GM23248 (cell line): Measurements from ENCODE around the gene TUBA3C. TPM values are rescaled to one million over a fixed set of nuclear protein-coding genes. Genes with fewer than 3 reads are reported as not detected.
"Not testable (repeated sequence)": the region's sequence is repeated elsewhere in the genome, so short reads cannot be mapped to it uniquely, and the experiment has no call there.

Experiments used
- DNase-seq: peaks from one replicate; pipeline ENCODE4 v3.0.0-alpha.2; 2015
- H2AFZ ChIP-seq: fragments of 200-600 bp; sonication (generic); 2 replicates; pipeline ENCODE4 v1.6.1; 2016; ENCODE audit warnings: antibody characterized with exemption
- H3F3A ChIP-seq: fragments of 200-600 bp; sonication (generic); 2 replicates; pipeline ENCODE4 v1.6.1; 2016; ENCODE audit warnings: mild to moderate bottlenecking, antibody characterized with exemption, mixed run types; ENCODE audit not compliant: insufficient read depth
- H3K27ac ChIP-seq: fragments of 200-600 bp; sonication (generic); 2 replicates; pipeline ENCODE4 v1.5.1; 2016; ENCODE audit warnings: mild to moderate bottlenecking
- H3K27me3 ChIP-seq: fragments of 200-600 bp; sonication (generic); replicated peaks from 2 replicates; pipeline ENCODE4 v1.6.1; 2016; ENCODE audit warnings: mild to moderate bottlenecking; ENCODE audit not compliant: insufficient read depth
- H3K36me3 ChIP-seq: fragments of 200-600 bp; sonication (generic); 2 replicates; pipeline ENCODE4 v1.6.1; 2016; ENCODE audit warnings: low read depth, mild to moderate bottlenecking
- H3K4me1 ChIP-seq: fragments of 200-600 bp; sonication (generic); 2 replicates; pipeline ENCODE4 v1.6.1; 2016; ENCODE audit warnings: mild to moderate bottlenecking; ENCODE audit not compliant: insufficient read depth
- H3K4me2 ChIP-seq: fragments of 200-600 bp; sonication (generic); one replicate; pipeline ENCODE4 v1.6.1; 2016; ENCODE audit warnings: mild to moderate bottlenecking; ENCODE audit not compliant: unreplicated experiment
- H3K4me3 ChIP-seq: fragments of 200-600 bp; sonication (generic); 2 replicates; pipeline ENCODE4 v1.5.1; 2016; ENCODE audit warnings: mild to moderate bottlenecking
- H3K79me2 ChIP-seq: fragments of 200-600 bp; sonication (generic); 2 replicates; pipeline ENCODE4 v1.6.1; 2016; ENCODE audit warnings: mild to moderate bottlenecking; ENCODE audit not compliant: insufficient read depth
- H3K9ac ChIP-seq: fragments of 200-600 bp; sonication (generic); 2 replicates; pipeline ENCODE4 v1.6.1; 2016; ENCODE audit warnings: mild to moderate bottlenecking
- H3K9me2 ChIP-seq: fragments of 200-600 bp; sonication (generic); 2 replicates; pipeline ENCODE4 v1.6.1; 2016; ENCODE audit warnings: mixed run types, mild to moderate bottlenecking, moderate library complexity; ENCODE audit not compliant: insufficient read depth
- H3K9me3 ChIP-seq: fragments of 200-600 bp; sonication (generic); one replicate; pipeline ENCODE4 v1.6.1; 2017; ENCODE audit warnings: low read depth
- H4K20me1 ChIP-seq: fragments of 200-600 bp; sonication (generic); 2 replicates; pipeline ENCODE4 v1.6.0; 2016; ENCODE audit not compliant: insufficient read depth
- EZH2 ChIP-seq: fragments of 200-600 bp; sonication (generic); IDR thresholded peaks from 2 replicates; pipeline ENCODE4 v1.6.1; 2018; ENCODE audit warnings: antibody characterized with exemption, mild to moderate bottlenecking; ENCODE audit not compliant: insufficient read depth, poor library complexity, severe bottlenecking
- EZH2phosphoT487 ChIP-seq: fragments of 200-600 bp; sonication (generic); IDR thresholded peaks from 2 replicates; pipeline ENCODE4 v1.6.1; 2018; ENCODE audit warnings: antibody characterized with exemption, moderate library complexity, mild to moderate bottlenecking, low read depth; ENCODE audit not compliant: insufficient read depth
- WGBS, 2 experiments: methylation state at CpG; one replicate each; pipeline ENCODE4 v1.1.6; 2015 to 2017; ENCODE audit warnings: low lambda C conversion rate in 2 of 2, low coverage in 1 of 2; ENCODE audit errors: missing lambda C conversion rate in 2 of 2; 5-methylcytosine and 5-hydroxymethylcytosine counted together
- in situ Hi-C: fragments of 300-500 bp; cut with MboI; formaldehyde crosslinking; loops from 2 replicates; pipeline ENCODE4 v1.15.0; 2020
- polyA plus RNA-seq: library from polyadenylated mRNA; unstranded; fragments of >200 nt; fragmentation: Nextera tagmentation; extraction: Ambion mirVana; gene quantifications from 2 replicates; pipeline ENCODE4 v1.2.1, GENCODE V29; 2016
- total RNA-seq: library from RNA; depleted of rRNA; stranded (reverse); fragments of >200 nt; shearing (Covaris generic); gene quantifications from 2 replicates; pipeline ENCODE4 v1.2.3, GENCODE V29; 2014; rRNA removed

TUBA3C gene
- not detected in 2 replicates for total RNA-seq
- polyA plus RNA-seq: not detected in 2 replicates

DNA sequence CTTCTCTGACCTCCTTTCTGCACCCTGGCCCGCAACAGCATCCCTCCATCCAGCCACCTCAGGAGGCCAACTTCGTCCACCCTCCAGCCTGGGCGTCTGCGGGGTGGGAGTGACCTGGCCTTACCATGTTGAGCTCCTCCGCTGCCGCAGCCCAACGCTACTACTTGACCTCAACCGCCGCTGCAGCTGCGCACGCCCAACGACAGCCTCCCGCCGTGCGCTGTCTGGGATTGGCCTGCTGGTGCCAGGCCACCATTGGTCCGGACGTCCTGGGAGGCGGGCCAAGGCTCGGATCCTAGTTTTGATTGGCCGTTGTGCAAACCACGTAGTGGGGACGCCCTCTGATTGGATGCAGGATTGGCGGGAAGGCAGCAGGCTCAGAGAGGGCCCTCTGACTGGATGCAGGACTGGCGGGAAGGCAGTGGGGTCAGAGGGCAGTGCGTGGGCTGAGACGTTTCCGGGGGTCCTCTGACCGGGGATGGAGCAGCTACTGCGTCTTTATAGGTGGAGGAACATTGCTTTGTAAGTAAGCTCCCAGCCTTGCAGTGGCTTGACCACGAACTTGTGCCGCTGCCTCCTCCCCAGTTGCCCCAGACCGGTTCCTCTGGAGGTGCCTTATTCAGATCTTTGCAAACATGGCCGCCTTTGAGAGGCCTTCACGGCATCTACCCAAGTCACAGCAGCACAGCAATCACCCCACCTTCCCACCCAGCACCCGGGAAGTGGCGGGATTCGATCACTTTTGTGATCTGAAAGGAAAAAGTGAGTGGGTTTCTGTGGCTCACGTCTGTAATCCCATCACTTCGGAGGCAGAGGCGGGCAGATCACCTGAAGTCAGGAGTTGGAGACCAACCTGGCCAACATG is at the start of gene TUBA3C:
Gene TUBA3C, minus strand, starts transcription at position 204 of the 865 bp plus-strand sequence. Its CDS starts 77 bp downstream, at position 127.
- 63 to 64% methylated on average over 40 of the region's 40 CpGs for WGBS, 2 experiments
- in situ Hi-C loops: no loop called here

DNA sequence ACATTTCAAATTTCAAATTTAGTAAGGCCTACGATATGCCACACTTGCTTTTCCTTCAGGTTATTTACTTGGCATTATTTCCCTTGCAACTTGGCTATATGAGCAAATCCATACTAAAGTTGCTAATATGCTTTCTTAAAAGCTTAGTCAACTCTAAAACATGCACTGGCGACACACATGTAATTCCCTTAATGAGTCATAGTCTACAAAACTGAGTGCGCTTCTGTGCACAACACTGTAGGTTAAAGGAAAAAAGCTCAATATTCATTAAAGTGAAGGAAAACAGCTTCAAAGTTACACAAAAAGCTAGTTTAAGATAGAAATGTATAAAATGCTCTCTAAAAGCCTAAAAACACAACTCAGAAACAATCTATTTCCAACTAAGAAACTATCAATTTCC is 25.8 kb upstream of the TUBA3C start:
- DNase-seq, H3K27ac ChIP-seq, H3K9me3 ChIP-seq, H3K27me3 ChIP-seq, H3K9me2 ChIP-seq, H3K79me2 ChIP-seq, H2AFZ ChIP-seq, H4K20me1 ChIP-seq, H3K4me3 ChIP-seq, H3K4me1 ChIP-seq, H3K4me2 ChIP-seq, in situ Hi-C loops, H3K9ac ChIP-seq, H3F3A ChIP-seq, H3K36me3 ChIP-seq: not testable (repeated sequence)
- 29 to 38% methylated on average over 3 of the region's 3 CpGs for WGBS, 2 experiments

More for the DNA sequence above, at the start of gene TUBA3C:
- H3K4me1 ChIP-seq: no peaks in the 10 kb centered on the region
- H4K20me1 ChIP-seq: no peaks in the 10 kb centered on the region
- no peaks in the 10 kb centered on the region for H3K36me3 ChIP-seq
- no peaks in the 10 kb centered on the region for H3F3A ChIP-seq
- H3K4me3 ChIP-seq: no peak within 1 kb of the TSS
- H2AFZ ChIP-seq: no peak within 1 kb of the TSS
- H3K27ac ChIP-seq: no peak within 1 kb of the TSS
- no peak within 1 kb of the TSS for H3K9ac ChIP-seq
- no peaks in the 10 kb centered on the region for H3K9me2 ChIP-seq
- H3K9me3 ChIP-seq: no peaks in the 10 kb centered on the region
- H3K4me2 ChIP-seq: no peak within 1 kb of the TSS
- H3K79me2 ChIP-seq: no peaks in the 10 kb centered on the region
- TF ChIP-seq EZH2: no peak
- no peak for TF ChIP-seq EZH2phosphoT487
- H3K27me3 ChIP-seq: no peaks in the 10 kb centered on the region
- DNase-seq: no peak

DNA sequence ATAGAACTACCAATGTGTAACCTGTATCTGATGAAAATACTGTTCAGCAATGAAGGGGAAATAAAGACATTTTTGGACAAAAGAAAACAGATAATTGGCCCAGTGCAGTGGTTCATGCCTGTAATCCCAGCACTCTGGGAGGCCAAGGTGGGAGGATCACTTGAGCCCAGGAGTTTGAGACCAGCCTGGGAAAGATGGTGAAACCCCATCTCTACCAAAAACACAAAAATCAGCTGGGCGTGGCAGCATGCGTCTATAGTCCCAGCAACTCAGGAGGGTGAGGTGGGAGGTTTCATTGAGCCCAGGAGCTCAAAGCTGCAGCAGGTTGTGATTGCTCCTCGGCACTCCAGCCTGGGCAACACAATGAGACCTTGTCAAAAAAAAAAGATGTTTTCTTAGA is 11.0 kb upstream of the TUBA3C start:
- in situ Hi-C loops, H3K4me3 ChIP-seq, H3K27me3 ChIP-seq, H3K9me2 ChIP-seq, H3K36me3 ChIP-seq, H3K9me3 ChIP-seq, H3K27ac ChIP-seq, H3K4me2 ChIP-seq, H3K4me1 ChIP-seq, H2AFZ ChIP-seq, H3K79me2 ChIP-seq, H3K9ac ChIP-seq, H3F3A ChIP-seq, H4K20me1 ChIP-seq, DNase-seq: not testable (repeated sequence)
- WGBS, 2 experiments: 42 to 46% methylated on average over 3 of the region's 3 CpGs

DNA sequence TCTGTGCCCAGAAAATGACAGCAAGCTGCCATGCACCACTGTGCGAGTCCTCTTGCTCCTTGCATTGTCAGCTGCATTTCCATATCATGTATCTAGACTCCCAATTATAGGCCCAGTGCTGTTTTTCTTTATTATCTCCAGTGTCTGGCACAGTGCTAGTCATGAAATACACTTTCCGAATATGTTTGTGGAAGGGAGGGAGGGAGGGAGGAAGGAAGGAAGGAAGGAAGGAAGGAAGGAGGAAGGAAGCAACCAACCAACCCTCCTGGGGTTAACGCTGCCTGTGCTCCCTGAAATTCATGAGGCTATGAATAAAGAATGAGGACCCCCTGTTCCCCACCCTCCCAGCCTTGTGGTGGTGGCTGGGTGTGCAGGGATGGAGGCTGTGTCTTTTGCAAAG is 8.3 kb upstream of the TUBA3C start:
- H3K4me3 ChIP-seq, H3K9me3 ChIP-seq, H3F3A ChIP-seq, DNase-seq, H3K36me3 ChIP-seq, H3K27ac ChIP-seq, H3K9ac ChIP-seq, H3K4me1 ChIP-seq, H2AFZ ChIP-seq, H3K9me2 ChIP-seq, H4K20me1 ChIP-seq, in situ Hi-C loops, H3K4me2 ChIP-seq, H3K79me2 ChIP-seq, H3K27me3 ChIP-seq: not testable (repeated sequence)
- WGBS, 2 experiments: 50 to 69% methylated on average over 2 to 3 of the region's 3 CpGs

DNA sequence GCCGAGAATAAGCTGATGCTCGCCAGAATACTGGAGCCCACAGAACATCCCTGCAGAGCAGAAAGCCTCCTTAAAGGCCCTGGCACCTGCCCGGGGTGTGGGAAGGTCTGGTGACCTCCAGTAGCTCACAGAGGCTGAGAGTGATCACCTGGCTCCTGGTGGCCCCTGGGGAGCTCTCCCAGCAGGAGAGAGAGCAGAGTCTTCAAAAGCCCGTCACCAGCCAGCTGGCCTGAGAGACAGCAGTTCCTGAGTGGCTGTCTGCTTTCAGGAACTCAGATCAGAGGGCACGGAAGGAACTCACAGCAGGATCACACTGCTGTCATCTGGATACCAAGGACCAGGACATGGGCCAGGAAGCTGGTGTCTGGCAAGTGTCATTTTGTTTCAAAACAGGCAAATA is 7.7 kb upstream of the TUBA3C start:
- DNase-seq, H3K4me1 ChIP-seq, H3K4me2 ChIP-seq, H3K27ac ChIP-seq, H3K36me3 ChIP-seq, H3K9ac ChIP-seq, H2AFZ ChIP-seq, H3K9me2 ChIP-seq, H3F3A ChIP-seq, H4K20me1 ChIP-seq, H3K9me3 ChIP-seq, H3K79me2 ChIP-seq, H3K4me3 ChIP-seq, H3K27me3 ChIP-seq, in situ Hi-C loops: not testable (repeated sequence)
- 7 to 17% methylated on average over 2 to 4 of the region's 5 CpGs for WGBS, 2 experiments
